Peyer's patch (tissue), 4 donors: ENCODE results near the gene DDIT3.

Source experiments
- POLR2A ChIP-seq, 2 donors: fragments of 450-650 bp; IDR thresholded peaks; one replicate each; pipeline ENCODE4 v1.5.1; 2017; ENCODE audit warnings: antibody characterized with exemption in 2 of 2, mild to moderate bottlenecking in 2 of 2, moderate library complexity in 2 of 2
- TF ChIP-seq, protein P1 (sequence below), 6 experiments: fragments of 450-650 bp in 4 of 6; fragments of 200-600 bp in 2 of 6; sonication (generic) in 1 of 6; IDR thresholded peaks; one replicate each; pipeline ENCODE4 v1.5.1; 2017 to 2019; ENCODE audit warnings: antibody characterized with exemption in 6 of 6, mild to moderate bottlenecking in 3 of 6, moderate library complexity in 1 of 6

DNA sequence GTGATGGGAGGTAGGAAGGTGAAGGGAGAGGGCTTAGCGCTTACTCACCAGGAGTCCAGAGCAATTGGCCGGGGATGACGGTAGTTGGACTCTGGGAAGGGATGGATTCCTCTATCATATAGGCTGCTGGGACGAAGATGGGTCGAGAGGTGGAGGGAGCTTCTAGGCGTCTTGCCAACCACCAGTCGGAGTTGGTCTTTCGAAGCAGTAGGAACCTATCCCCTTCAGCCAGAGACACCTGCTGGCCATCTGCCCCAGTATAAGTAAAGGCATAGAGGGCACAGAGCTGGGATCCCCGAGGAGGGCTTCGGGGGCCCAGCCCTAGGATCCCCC is 41.3 kb downstream of the DDIT3 start:
- TF ChIP-seq, protein P1, sequence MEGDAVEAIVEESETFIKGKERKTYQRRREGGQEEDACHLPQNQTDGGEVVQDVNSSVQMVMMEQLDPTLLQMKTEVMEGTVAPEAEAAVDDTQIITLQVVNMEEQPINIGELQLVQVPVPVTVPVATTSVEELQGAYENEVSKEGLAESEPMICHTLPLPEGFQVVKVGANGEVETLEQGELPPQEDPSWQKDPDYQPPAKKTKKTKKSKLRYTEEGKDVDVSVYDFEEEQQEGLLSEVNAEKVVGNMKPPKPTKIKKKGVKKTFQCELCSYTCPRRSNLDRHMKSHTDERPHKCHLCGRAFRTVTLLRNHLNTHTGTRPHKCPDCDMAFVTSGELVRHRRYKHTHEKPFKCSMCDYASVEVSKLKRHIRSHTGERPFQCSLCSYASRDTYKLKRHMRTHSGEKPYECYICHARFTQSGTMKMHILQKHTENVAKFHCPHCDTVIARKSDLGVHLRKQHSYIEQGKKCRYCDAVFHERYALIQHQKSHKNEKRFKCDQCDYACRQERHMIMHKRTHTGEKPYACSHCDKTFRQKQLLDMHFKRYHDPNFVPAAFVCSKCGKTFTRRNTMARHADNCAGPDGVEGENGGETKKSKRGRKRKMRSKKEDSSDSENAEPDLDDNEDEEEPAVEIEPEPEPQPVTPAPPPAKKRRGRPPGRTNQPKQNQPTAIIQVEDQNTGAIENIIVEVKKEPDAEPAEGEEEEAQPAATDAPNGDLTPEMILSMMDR (IDR thresholded peaks at IDR 0.05) = no peak
- no peak for TF ChIP-seq POLR2A (IDR thresholded peaks at IDR 0.05)
